Measurements from ENCODE around the gene ARGLU1.

Gene ARGLU1

GRCh38 chr13:106533101-106533942, 34.6 kb downstream of the ARGLU1 start:
- peak; percentile 81 for DNase-seq
- peak overlapping the region; percentile 92 for H3K27ac ChIP-seq
- TF ChIP-seq CTCF (IDR thresholded peaks at IDR 0.05; ENCODE audit: low read depth, low read length, missing control alignments) = peak; percentile 58
- no peaks in the 10 kb centered on the region for H3K27me3 ChIP-seq (replicated peaks)
- H3K4me3 ChIP-seq (ENCODE audit: low read depth, low read length) = peak overlapping the region; percentile 94
- no peaks in the 10 kb centered on the region for H3K36me3 ChIP-seq (replicated peaks)
- in situ Hi-C loops (cut with HindIII; ENCODE audit: low pct_ligation_motif_present, low sequenced_read_pairs) = no loop called here

- H3K27me3 ChIP-seq (replicated peaks) = no peaks in the 10 kb centered on the region
- H3K27ac ChIP-seq = peak overlapping the region; percentile 92
- H3K4me3 ChIP-seq (ENCODE audit: low read depth, low read length) = peak overlapping the region; percentile 94
- DNase-seq = peak; percentile 58
- H3K36me3 ChIP-seq (replicated peaks) = no peaks in the 10 kb centered on the region
- in situ Hi-C loops (cut with HindIII; ENCODE audit: low pct_ligation_motif_present, low sequenced_read_pairs) = no loop called here
- no peak for TF ChIP-seq CTCF (IDR thresholded peaks at IDR 0.05; ENCODE audit: low read depth, low read length, missing control alignments)
These were observed 35.6 kb downstream of the ARGLU1 start for GRCh38 chr13:106532111-106532929.

DNA sequence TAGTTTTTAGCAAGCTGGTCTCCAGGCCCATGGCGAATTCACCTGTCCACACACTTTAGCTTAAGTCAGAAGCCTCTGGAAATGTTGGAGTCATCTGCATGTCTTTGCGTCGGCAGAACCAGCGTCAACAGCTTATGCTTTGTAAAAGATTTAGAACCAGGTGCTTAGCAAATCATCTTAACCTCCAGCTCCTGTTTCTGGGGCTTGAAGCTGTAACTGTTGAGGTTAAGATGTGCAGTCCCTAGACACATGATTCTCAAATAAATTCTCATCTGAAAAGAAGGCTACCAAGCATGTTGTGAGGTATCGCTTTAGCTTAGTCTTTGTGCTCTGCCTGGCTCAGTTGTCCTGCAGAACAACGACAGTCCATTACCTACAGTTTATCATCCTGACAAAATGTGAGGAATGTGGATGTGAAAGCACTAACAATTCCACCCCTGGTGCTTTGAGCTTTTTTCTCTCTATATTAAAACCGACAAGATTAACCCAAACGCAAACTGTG, 36.9 kb downstream of the ARGLU1 start:
- DNase-seq = no peak
- no peak overlapping the region for H3K27ac ChIP-seq
- no peaks in the 10 kb centered on the region for H3K27me3 ChIP-seq (replicated peaks)
- in situ Hi-C loops (cut with HindIII; ENCODE audit: low pct_ligation_motif_present, low sequenced_read_pairs) = no loop called here
- H3K4me3 ChIP-seq (ENCODE audit: low read depth, low read length) = peak overlapping the region; percentile 25
- no peak for TF ChIP-seq CTCF (IDR thresholded peaks at IDR 0.05; ENCODE audit: low read depth, low read length, missing control alignments)
- H3K36me3 ChIP-seq (replicated peaks) = no peaks in the 10 kb centered on the region

GRCh38 chr13:106530171-106530851, 37.6 kb downstream of the ARGLU1 start:
- no peaks in the 10 kb centered on the region for H3K36me3 ChIP-seq (replicated peaks)
- no peaks in the 10 kb centered on the region for H3K27me3 ChIP-seq (replicated peaks)
- H3K27ac ChIP-seq = no peak overlapping the region
- peak overlapping the region; percentile 25 for H3K4me3 ChIP-seq (ENCODE audit: low read depth, low read length)
- in situ Hi-C loops (cut with HindIII; ENCODE audit: low pct_ligation_motif_present, low sequenced_read_pairs) = no loop called here
- no peak for TF ChIP-seq CTCF (IDR thresholded peaks at IDR 0.05; ENCODE audit: low read depth, low read length, missing control alignments)
- DNase-seq = no peak

- no peak overlapping the region for H3K27ac ChIP-seq
- H3K4me3 ChIP-seq (ENCODE audit: low read depth, low read length) = no peak overlapping the region
- no peak for TF ChIP-seq CTCF (IDR thresholded peaks at IDR 0.05; ENCODE audit: low read depth, low read length, missing control alignments)
- DNase-seq = no peak
- H3K36me3 ChIP-seq (replicated peaks) = no peaks in the 10 kb centered on the region
- no peaks in the 10 kb centered on the region for H3K27me3 ChIP-seq (replicated peaks)
- in situ Hi-C loops (cut with HindIII; ENCODE audit: low pct_ligation_motif_present, low sequenced_read_pairs) = no loop called here
These were observed 38.3 kb downstream of the ARGLU1 start for GRCh38 chr13:106529415-106530170.
